Inferior parietal cortex (tissue), 1 donor: Measurements from ENCODE around the gene USP32.
"Not testable (repeated sequence)": the region's sequence is repeated elsewhere in the genome, so short reads cannot be mapped to it uniquely, and the experiment has no call there.

Experiments
- DNase-seq: peaks from one replicate; pipeline ENCODE4 v3.0.0-alpha.2; 2016; ENCODE audit errors: extremely low spot score

The USP32 gene

GRCh38 chr17:60330731-60331130, 61.2 kb downstream of the USP32 start:
- DNase-seq, result no peak

- DNase-seq, result no peak
Measured at GRCh38 chr17:60328679-60329078, 63.3 kb downstream of the USP32 start.

- DNase-seq, result no peak
Measured at GRCh38 chr17:60327901-60328273, 64.0 kb downstream of the USP32 start.

- peak; percentile 54 for DNase-seq
Measured at GRCh38 chr17:60327134-60327900, 64.6 kb downstream of the USP32 start.

GRCh38 chr17:60326702-60327101, 65.2 kb downstream of the USP32 start:
- DNase-seq, result no peak

GRCh38 chr17:60325730-60326524, 66.0 kb downstream of the USP32 start:
- no peak for DNase-seq

- DNase-seq, result no peak
Measured at GRCh38 chr17:60323754-60324153, 68.2 kb downstream of the USP32 start.

GRCh38 chr17:60322056-60322387, 69.9 kb downstream of the USP32 start:
- DNase-seq, result no peak

- DNase-seq, result no peak
Measured at GRCh38 chr17:60321336-60322055, 70.4 kb downstream of the USP32 start.

- DNase-seq, result no peak
Measured at GRCh38 chr17:60318830-60319229, 73.1 kb downstream of the USP32 start.

GRCh38 chr17:60318326-60318725, 73.6 kb downstream of the USP32 start:
- no peak for DNase-seq

- DNase-seq, result no peak
Measured at GRCh38 chr17:60315650-60316049, 76.3 kb downstream of the USP32 start.

GRCh38 chr17:60314900-60315299, 77.0 kb downstream of the USP32 start:
- DNase-seq, result not testable (repeated sequence)

GRCh38 chr17:60314423-60314822, 77.5 kb downstream of the USP32 start:
- no peak for DNase-seq

- no peak for DNase-seq
Measured at GRCh38 chr17:60311936-60312335, 80.0 kb downstream of the USP32 start.

GRCh38 chr17:60311186-60311585, 80.7 kb downstream of the USP32 start:
- no peak for DNase-seq

- peak; percentile 72 for DNase-seq
Measured at GRCh38 chr17:60305141-60305540, 86.8 kb downstream of the USP32 start.

GRCh38 chr17:60304502-60304901, 87.4 kb downstream of the USP32 start:
- DNase-seq, result no peak

- DNase-seq, result no peak
Measured at GRCh38 chr17:60303406-60304099, 88.4 kb downstream of the USP32 start.

- no peak for DNase-seq
Measured at GRCh38 chr17:60301649-60302048, 90.3 kb downstream of the USP32 start.

GRCh38 chr17:60300949-60301348, 91.0 kb downstream of the USP32 start:
- DNase-seq, result no peak

- no peak for DNase-seq
Measured at GRCh38 chr17:60300011-60300410, 91.9 kb downstream of the USP32 start.
